Activated T-cell treated with anti-CD3 and anti-CD28 coated beads, Interleukin-2, amount 50 U/mL, for 48 hours (primary cell): ENCODE results near the gene PPRC1.
"Not testable (repeated sequence)": the region's sequence is repeated elsewhere in the genome, so short reads cannot be mapped to it uniquely, and the experiment has no call there.

ENCODE experiments used
- DNase-seq, 2 experiments: peaks; one replicate each; pipeline ENCODE4 v3.0.0-alpha.2; 2020

The PPRC1 gene

GRCh38 chr10:102147561-102147960, 14.7 kb downstream of the PPRC1 start:
- no peak for DNase-seq

- DNase-seq = no peak
Measured at GRCh38 chr10:102148275-102148674, 15.4 kb downstream of the PPRC1 start.

- DNase-seq = no peak
Measured at GRCh38 chr10:102150970-102151773, 18.3 kb downstream of the PPRC1 start.

- DNase-seq = peak; percentile 100
Measured at GRCh38 chr10:102151774-102152544, 19.1 kb downstream of the PPRC1 start, which contains the start of gene NOLC1. Gene NOLC1 (plus strand): TSS chr10:102152389. CDS start chr10:102152411, 22 bp downstream.

GRCh38 chr10:102152545-102152890, 19.7 kb downstream of the PPRC1 start:
- no peak for DNase-seq

GRCh38 chr10:102153093-102153620, 20.3 kb downstream of the PPRC1 start:
- no peak for DNase-seq

- no peak for DNase-seq
Measured at GRCh38 chr10:102154466-102155116, 21.8 kb downstream of the PPRC1 start.

GRCh38 chr10:102157224-102157623, 24.4 kb downstream of the PPRC1 start:
- DNase-seq = no peak

GRCh38 chr10:102159051-102159597, 26.3 kb downstream of the PPRC1 start:
- no peak for DNase-seq

GRCh38 chr10:102159831-102160230, 27.0 kb downstream of the PPRC1 start:
- DNase-seq = no peak

- no peak for DNase-seq
Measured at GRCh38 chr10:102163342-102163989, 30.6 kb downstream of the PPRC1 start.

GRCh38 chr10:102167861-102168260, 35.0 kb downstream of the PPRC1 start:
- no peak for DNase-seq

GRCh38 chr10:102170602-102171001, 37.8 kb downstream of the PPRC1 start:
- DNase-seq = no peak

GRCh38 chr10:102172288-102172687, 39.4 kb downstream of the PPRC1 start:
- no peak for DNase-seq

GRCh38 chr10:102175415-102175814, 42.6 kb downstream of the PPRC1 start:
- DNase-seq = no peak

GRCh38 chr10:102184606-102185005, 51.8 kb downstream of the PPRC1 start:
- no peak for DNase-seq

- no peak for DNase-seq
Measured at GRCh38 chr10:102185272-102185671, 52.4 kb downstream of the PPRC1 start.

GRCh38 chr10:102185811-102186527, 53.1 kb downstream of the PPRC1 start:
- DNase-seq = no peak

- no peak for DNase-seq
Measured at GRCh38 chr10:102188298-102188940, 55.6 kb downstream of the PPRC1 start.

- not testable (repeated sequence) for DNase-seq
Measured at GRCh38 chr10:102188941-102189898, 56.4 kb downstream of the PPRC1 start.
